Stimulated activated CD4-positive, alpha-beta T cell treated with anti-CD3 and anti-CD28 coated beads, Interleukin-2, amount 100 ng/mL, for 48 hours (primary cell): ENCODE data around the gene BCL7A.
"Not testable (repeated sequence)": the region's sequence is repeated elsewhere in the genome, so short reads cannot be mapped to it uniquely, and the experiment has no call there.

Experiments used
- DNase-seq, 2 donors: peaks; one replicate each; pipeline ENCODE4 v3.0.0-alpha.2; 2020

BCL7A gene

DNA sequence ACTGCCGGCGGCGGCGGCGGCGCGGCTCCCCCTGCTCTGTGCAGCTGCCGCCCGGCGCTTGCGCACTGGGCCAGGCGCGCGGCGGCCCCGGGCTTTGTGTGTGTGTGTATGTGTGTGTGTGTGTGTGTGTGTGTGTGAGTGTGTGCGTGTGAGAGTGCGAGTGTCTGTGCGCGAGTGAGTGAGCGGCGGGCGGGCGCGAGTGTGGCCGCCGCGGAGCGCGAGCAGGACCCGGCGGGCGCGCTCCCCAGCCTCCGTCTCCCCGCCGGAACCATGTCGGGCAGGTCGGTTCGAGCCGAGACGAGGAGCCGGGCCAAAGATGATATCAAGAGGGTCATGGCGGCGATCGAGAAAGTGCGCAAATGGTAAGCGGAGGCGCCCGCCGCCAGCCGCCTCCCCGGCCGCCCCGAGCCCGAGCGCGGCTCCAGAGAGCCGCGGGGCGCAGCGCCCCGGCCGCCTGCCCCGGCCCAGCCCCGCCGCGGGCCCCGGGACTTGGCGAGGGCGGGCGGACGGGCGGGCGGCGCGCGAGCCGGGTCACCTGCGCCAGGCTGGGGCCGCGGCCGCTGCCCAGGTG is at the start of gene BCL7A:
BCL7A (plus strand) TSS at position 63 of the 571 bp plus-strand sequence; CDS start at position 271, 208 bp downstream.
- peak; percentile 49 for DNase-seq

DNA sequence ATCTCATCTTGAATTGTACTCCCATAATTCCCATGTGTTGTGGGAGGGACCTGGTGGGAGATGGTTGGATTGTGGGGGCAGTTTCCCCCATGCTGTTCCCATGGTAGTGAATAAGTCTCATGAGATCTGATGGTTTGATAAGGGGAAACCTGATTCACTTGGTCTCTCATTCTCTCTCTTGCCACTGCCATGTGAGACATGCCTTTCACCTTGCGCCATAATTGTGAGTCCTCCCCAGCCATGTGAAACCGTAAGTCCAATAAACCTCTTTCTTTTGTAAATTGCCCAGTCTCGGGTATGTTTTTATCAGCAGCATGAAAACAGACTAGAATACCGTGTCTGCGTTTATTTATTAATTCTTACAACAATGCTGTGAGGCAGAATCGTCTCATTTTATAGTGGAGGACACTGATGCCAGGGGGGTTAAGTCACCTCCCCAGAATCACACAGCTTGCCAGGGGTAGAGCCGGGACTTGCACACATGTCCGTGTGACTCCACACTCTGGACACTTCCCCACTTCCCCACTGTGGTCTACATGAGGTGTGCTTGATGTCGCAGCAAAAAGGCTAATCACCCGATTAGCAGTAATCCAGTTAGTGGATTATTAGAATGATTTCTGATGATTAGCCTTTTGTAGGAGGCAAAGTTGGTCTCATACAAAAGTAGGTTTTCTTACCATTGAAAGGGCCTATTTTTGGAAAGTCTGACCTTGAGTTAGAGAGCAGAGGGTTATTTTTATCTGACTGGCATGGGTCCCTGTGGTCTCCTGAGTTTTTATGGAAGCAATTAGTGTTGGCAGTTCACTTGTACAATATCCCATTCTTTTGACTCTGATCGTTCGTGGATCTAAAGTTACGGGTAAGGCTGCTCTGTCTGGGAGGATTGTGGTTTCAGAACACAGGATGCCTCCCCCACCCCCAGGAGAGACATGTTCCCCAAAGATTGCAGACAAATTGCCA is 47.4 kb upstream of the BCL7A start:
- no peak for DNase-seq

DNA sequence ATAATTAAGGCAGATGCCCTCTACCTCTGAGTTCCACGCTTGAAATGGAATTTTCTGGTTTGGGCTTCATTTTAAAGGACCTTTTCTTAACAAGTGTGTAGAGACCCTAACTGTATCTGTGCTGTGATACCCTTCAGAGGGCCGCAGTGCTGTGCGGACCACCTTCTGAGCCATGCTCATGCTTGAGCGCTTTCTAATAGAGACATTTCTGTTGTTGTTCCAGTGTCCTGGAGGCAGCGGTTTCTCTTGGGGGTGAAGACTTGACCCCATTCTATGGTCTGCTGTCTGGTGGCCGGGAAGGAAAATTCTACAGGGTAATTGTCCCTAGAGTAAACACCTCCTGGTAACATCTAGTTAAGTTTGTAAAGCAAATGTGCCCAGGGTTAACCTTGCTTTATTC is 46.7 kb upstream of the BCL7A start:
- DNase-seq, result no peak

DNA sequence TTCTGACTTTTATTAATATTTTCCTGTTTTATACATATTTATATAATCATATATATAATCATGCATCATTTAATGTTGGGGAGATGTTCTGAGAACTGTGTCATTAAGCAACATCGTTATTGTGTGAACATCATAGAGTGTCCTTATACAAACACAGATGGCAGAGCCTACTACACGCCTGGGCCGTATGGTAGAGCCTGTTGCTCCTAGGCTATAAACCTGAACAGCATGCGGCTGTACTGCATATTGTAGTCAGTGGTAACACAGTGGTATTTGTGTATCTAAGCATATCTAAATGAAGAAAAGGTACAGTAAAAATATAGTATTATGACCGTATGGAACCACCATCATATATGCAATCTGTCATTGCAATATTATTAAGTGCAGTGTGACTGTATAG is 44.7 kb upstream of the BCL7A start:
- DNase-seq, result no peak

DNA sequence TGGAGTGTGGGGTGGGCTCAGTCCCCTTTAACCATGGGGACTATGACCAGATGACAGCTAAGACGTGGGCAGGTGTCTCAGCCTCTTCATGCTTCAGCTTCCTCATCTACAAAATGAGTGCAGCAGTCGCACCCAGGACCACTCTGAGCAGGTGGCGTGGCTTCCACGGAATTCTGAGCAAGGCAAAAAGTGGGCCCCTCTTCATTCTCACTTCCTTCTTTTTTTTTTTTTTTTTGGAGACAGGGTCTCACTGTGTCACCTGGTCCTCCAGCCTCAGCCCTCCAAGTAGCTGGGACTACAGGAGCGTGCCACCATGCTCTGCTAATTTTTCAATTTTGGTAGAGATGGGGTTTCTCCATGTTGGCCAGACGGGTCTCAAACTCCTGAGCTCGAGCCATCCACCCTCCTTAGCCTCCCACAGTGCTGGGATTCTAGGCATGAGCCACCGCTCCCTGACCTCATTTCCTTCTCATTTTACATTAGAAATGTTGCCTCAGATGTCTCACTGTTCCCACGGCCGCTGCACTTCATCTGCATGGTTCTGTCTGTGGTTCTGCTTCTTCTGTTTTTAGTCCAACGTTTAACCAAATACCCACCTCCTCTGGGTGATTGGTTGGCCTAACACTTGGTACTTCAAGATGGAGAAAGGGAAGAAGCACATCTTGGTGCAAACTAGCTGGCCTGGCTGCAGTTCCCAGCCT is 41.3 kb upstream of the BCL7A start:
- DNase-seq, result no peak

DNA sequence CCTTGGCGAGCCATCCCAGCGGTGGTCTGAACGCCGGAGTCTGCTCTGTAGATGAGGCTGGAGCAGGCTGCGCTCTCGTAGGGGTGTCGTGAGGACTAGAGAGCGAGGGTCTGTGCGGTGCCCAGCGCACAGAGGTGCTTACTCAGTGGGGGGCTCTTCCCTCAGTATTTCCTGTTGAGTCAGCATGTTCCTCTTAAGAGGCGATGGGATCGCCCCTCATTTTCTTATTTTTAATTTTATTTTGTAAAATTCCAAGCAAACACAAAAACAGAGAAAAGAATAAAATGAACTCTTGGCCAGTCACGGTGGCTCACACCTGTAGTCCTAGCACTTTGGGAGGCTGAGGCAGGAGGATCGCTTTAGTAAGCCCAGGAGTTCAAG is 40.8 kb upstream of the BCL7A start:
- no peak for DNase-seq

DNA sequence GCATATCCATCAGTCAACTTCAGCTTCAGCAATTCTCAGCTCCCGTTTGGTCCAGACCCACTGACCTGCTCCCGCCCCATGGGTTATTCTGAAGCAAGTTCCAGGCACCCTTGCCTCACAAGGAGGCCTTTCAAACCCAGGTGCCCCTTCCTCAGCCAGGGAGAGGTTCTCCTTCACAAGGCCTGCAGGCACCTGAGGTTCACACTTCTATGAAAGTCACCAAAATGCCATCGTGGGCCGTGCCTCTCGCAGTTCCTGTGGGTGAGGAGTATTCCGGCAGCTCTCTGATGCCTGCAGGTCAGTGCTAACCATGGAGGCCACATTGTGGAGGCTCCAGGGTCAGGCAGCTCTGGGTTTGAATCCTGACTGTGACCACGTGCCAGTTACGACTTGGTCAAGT is 40.2 kb upstream of the BCL7A start:
- DNase-seq, result no peak

DNA sequence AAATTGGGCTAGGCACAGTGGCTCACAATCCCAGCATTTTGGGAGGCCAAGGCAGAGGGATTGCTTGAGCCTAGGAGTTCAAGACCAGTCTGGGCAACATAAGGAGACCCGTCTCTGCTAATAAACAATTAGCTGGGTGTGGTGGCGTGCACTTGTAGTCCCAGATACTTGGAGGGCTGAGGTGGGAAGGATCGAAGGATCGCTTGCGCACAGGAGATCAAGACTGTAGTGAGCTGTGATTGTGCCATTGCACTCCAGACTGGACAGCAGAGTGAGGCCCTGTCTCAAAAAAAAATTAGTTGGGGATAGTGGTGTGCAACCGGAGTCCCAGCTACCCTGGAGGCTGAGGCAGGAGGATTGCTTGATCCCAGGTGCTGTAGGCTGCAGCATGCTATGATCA is 38.7 kb upstream of the BCL7A start:
- DNase-seq, result no peak

DNA sequence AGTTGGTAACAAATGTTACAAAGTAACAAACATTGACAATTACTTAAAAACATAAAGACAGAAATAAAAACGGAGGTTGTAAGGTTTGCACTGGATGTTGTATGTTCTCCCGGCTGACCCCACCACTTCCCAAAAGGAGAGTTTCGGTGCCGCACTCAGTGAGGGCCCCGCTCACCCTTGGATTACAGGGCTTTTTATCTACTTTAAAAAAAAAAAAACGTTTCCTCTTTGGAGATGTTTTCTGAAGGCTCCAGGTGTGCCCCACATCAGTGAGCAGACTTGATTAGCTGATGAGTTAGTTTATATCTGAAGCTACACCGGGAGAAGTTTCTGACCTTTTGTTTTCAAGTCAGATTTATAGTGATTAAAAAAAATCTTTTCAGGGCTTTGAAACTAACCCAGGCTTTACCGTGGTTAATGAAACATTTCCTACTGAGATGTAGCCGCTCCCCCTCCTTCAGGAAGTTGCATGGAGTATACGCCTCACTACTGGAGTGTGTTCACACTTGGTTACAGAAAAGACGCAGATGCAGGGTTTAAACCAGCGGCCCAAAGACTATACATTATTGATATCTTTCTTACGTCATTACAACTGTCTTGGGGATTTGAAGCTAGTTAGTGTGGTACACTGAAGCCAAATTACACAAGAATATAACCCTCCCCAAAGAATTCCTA is 38.0 kb upstream of the BCL7A start:
- no peak for DNase-seq

DNA sequence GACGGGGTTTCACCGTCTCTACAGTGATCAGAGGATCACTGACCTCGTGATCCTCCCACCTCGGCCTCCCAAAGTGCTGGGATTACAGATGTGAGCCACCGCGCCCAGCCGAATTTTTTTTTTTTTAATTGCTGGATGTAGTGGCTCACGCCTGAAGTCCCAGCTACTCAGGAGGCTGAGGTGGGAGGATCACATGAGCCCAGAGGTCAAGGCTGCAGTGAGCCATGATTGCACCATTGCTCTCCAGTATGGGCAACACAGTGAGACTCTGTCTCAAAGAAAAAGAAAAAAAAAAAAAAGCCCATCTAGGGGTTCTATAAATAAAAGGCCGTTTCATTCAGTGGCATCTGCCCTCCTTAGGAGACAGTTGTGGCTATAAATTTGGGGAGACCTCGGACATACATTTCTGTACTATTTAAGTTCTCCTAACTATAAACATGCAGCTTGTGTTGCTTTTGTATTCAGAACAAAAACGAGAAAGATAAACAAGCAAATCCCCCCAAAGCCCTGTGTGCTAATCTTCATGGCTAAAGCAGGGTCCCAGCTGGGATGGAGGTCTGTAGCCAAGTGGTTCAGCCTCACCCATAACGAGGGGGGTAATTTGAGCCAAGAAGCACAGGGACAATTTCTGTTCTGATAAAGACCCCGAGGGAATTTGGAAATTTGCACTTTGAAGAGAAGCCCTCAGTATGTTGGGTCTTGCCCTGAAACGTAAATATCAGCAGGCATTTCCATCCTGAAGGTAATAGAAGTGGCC is 35.0 kb upstream of the BCL7A start:
- no peak for DNase-seq

DNA sequence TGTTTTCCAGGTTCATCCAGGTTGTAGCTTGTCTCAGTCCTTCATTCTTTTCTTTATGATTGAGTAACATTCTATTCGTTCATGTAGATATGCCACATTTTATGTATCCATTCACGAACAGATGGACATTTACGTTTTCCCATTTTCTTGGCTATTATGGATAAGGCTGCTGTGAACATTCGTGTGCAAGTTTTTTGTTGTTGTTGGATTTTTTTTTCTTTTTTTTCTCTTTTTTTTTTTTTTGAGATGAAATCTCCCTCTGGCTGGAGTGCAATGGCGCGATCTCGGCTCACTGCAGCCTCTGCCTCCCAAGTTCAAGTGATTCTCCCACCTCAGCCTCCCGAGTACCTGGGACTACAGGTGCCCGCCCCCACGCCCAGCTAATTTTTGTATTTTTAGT is 33.2 kb upstream of the BCL7A start:
- DNase-seq, result not testable (repeated sequence)

DNA sequence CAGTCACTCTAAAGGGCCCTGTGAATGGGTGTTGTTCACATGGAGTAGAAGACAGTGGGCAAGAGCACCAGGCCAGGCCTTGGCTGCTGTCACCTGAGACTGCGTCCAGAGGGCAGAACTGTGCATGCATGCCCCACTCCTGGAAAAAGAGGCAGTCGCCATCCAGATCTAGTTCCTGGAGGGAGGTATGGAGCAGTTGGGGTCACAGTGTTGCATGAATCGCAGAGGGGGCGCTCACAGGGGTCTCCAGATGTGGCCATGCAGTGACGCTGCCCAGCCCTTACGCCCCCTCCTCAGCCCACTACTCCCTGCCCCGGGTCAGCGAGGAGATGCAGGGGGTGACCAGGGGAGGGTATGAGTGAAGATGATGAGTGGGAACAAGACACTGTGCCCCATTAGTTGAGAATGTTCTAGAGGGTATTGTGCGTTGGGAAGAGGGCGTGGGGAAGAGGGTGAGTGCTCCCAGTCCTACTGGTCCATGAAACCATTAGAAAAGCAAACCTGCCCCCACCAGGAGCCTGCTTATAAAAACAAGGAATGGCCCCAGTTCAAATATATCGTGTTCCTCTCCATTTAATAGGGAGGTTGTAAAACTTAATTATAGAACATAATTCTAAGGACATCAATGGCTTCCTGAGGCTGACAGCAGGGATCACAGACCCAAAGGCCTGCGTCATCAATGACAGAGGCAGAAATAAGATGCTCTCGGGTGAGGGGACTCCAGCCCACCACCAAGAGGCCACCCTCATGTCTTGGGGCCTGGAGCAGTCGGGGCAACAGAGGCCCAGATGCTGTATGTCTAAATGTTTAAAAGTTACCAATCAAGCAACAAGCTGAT is 32.2 kb upstream of the BCL7A start:
- DNase-seq, result no peak

DNA sequence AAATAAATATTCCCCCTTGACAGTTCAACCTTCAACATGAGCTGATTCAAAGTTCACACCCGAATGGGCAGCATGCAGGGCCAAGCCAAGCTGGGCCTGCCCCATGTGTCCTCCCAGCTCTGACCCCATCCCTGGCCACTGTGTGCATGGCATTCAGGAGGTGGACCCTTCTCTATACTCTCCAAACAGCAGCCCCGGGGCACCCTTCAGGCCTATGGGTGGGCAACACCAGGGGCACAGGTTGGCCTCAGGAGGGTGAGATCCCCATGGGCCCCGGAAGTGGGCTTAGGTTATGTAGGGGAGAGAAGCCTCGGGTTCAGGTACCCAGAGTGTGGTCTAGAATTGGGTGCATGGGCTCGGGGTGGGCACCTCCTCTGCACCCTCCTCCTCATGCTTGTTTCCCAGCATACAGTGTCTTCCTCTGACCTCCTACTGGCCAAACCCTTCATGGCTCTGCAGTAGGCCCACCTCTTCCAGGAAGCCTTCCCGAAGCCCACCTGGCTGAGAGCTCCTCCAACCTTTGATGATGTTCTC is 31.5 kb upstream of the BCL7A start:
- no peak for DNase-seq

DNA sequence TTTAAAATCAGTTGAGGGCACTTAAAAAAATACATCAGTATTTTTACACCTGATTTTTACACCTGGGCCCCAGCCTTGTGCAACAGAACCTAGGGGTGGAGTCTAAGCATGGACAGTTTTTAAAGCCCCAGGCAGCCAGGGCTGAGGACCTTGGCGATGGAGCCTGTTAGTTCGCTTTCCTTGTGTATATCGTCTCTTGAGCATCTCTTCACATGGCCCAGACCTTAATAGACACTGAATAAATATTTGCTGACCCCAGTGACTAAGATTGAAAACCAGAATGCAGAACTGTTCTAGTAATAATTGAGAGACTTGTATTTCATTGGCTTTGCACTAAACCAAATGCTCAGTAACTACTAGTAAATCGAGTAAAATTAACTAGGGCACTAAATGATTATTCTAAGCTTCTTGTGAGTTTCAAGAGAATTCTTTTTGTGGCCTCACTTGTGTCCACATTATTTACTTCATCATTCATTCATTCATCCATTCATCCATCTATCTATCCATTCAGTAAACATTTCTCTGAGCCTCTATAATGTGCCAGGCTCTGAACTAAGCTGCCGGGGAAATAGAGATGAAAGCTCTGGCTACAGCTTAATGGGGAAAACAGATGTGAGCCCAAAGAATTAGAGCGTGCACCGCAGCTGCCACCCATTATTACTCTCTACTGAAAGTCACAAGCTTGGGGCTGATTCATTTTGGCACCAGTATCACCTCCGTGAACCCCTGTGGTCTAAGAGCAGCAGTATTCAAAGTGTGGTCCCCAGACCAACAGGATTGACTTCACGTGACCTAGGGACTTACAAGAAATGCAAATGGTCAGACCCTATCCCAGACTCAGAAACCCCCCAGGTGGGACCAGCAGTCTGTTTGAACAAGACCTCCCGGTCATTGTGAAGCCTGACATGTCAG is 30.7 kb upstream of the BCL7A start:
- DNase-seq, result peak; percentile 11 to 26

DNA sequence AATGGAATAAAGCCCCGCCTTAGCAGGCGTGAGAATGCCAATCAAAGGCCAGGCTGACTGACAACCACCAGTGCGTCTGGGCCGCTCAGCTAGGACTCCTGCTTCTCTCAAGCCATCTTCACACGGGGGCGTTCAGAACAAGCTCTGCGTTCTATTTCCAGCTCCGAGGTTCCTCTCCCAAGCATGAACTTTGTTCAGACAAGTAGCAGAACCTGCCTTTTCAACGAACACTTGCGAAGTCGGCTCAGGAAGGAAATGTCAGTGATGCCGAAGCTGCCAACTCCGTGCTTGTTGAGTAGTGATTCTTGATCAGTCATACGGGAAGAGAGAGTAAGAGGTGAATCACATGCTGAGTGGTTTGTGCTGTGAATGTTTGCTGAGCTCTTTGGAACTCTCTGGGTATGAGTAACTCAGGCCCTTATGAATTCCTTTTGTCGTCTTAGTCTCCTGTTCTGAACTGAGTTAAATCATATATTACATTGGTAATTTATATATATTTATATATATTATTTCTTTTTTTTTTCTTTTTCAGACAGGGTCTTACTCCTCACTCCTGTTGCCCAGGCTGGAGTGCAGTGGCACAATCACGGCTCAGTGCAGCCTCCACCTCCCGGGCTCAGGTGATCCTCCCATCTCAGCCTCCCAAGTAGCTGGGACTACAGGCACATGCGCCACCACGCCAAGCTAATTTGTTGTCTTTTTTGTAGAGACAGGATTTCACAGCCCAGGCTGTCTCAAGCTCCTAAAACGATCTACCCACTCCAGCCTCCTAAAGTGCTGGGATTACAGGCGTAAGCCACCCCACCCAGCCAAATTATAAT is 29.4 kb upstream of the BCL7A start:
- peak; percentile 50 to 53 for DNase-seq

DNA sequence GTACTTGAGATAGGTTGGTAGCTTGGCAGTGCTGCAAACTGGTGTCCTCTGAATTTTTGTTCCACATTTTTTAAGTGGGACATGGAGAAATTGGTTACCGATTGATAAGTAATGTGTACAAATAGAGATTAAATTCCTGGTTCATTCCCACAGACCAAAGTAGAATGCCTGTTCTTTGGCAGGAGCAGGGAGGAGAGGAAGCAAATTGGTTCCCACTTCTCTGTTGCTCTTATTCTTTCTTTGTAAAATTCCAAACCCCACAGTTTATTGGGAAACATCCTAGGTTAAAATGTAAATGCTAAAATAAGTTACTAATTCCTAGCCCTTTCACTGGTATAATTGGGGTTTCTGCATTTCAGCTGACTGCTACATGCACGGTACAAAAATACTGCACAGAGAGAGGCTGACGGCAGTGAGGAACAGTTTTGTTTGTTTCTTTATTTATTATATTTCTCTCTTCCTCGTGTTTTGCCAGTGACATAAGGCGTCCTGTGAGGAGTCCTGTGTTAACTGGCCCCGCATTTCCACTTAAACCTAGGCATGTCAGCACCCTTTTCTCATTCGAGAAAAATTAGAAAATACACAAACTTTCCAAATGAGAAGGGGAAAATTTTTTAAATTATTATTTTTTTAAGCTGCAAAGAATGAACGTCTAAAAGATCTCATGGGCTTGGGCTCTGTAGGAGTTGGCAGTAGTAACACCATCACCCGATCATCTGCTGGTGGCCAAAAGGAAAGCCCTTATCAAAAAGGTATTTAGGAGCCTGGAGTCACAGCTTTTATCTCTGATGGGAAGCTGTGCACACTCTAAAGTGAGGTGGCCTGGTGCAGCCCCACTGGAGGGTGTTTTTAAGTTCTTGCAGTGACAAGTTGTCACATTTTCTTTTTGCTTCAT is 25.4 kb upstream of the BCL7A start:
- no peak for DNase-seq

DNA sequence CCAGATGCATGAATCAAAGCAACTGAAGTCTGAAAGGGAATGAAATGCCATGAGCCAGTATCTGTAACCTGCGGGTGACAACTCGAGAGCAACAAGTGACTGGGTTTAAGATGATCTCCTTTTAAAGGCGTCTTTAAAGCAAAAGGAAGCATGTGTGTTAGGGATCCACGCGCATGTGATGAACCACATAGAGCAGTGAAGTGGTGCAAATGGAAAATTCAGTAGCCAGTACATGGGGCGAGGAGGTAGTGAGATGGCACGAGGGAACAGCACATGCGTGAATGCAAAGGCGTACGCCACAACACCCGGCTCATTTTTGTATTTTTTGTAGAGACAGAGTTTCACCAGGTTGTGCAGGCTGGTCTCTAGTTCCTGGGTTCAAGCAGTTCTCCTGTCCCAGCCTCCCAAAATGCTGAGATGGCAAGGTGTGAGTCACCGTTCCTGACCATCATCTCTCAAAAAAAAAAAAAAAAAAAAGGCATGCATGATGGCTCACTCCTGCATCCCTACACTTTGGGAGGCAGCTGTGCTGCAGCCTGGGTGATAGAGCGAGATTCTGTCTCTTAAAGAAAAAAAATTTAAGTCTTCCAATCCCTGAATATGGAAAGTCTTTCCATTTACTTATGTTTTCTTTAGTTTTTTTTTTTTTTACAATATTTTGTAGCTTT is 24.6 kb upstream of the BCL7A start:
- no peak for DNase-seq
